ENCODE data around the gene TELO2. TPM values are rescaled to one million over a fixed set of nuclear protein-coding genes. Genes with fewer than 3 reads are reported as not detected.
A peak's percentile ranks its signal among the peaks of the same experiment; 100 is the strongest.
"Not testable (repeated sequence)": the region's sequence is repeated elsewhere in the genome, so short reads cannot be mapped to it uniquely, and the experiment has no call there.

TELO2 gene
- total RNA-seq, 1 donor from 2014 or later, result 11.7 TPM

GRCh38 chr16:1457489-1458245, 35.5 kb upstream of the TELO2 start:
- DNase-seq, result no peak

DNA sequence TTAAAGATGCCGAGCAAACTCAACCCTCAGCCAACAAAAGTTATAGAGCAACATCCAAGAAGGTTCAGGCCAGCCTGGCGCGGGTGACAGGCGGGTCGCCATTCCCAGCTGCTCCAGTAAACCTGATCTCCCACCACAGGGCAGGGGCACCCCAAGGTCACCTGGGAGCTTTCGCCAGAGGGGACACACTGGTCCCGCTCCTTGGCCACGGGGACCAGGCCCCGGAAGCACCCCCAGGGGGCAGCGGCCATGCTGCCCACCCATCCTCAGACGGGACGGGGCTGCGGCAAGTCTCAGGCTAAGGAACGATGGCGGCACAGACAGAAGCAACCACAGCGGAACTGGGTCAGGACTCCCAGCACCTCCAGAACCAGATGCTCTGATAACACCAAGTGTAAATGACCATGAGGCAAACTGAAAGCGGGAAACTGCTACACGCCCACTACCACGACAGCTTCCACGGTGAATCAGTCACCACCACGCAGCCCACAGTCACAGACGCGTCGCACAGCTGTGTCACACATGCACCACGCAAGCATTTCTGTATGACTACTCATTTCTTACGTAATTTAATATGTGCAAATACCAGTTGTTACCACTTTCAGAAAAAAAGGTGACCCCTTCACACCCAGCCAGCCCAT, 34.7 kb upstream of the TELO2 start:
- DNase-seq, result peak; percentile 33

- no peak for DNase-seq
Observed at GRCh38 chr16:1458977-1459341, 34.2 kb upstream of the TELO2 start.

DNA sequence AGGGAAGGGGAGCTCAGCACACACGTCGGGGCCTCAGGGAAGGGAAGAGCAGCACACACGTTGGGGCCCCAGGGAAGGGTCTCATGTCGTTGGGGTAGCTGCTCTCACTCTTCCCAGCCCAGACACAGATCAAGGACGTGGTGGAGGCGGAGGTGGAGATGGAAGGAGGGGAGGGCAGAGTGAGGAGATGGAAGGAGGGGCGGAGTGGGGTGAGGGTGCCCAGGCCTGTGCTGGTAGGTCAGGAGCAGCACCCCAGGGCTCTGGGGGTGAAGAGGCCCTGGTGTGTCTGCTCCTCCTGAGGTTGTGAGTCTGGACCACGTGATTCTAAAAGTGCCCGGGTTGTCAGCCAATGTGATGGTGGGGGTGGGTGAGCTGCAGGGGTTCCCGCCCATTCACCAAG, 33.2 kb upstream of the TELO2 start:
- DNase-seq, result no peak

DNA sequence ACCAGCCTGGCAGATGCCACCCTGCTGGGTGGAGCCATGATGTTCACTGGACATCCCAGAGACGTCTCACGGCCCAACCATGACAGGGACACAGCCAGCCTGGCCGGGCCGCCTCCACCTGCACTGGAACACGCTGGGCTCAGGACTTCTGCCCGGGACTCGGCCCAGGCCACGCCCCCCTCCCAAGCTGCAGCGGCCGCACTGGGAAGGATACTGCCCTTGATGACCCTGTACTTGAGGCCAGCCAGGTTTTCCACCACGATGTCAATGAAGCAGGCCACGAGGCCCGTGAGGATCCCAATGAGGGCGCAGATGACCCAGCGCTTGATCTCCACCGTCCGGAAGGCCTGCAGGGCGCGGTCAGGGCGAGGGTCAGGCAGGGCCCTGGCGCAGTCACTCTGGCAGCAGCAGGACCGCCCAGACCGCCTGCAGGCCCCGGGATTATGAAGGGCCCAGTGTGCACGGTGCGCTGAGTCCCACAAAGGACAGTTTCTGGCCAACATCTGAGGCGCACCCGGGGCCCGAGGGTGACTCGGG, 32.5 kb upstream of the TELO2 start:
- DNase-seq, result no peak

GRCh38 chr16:1461146-1461545, 32.0 kb upstream of the TELO2 start:
- no peak for DNase-seq

DNA sequence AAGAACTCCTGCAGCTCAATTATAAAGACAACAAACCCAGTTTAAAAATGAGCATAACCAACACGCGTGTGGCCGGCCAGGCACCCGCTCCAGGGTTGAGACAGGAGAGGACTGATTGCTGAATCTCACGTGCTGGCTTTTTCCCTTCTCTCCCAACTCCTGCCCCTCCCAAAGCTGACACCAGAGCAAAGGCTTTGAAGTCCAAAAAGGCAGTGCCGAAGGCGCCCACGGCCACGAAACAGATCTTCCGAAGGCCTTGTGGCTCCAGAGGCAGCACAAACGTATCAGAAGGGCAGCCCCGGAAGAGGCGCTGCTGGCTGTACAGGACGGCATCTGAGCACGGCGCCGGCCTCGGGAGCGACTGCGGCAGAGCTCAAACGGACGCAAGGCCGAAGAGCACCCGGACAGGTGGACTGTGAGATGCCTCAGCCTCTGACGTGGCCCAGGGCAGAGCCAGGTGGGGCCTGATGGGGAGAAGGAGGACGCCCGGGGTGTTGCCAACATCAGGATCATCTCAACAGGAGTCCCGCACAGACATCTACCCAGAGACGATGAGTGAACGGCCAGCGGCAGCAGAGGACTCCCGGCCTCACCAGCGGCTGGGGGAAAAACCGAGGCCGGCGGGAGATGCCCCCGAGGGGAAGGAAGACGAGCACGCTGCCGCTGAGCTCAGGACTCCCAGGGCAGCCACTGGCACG, 28.8 kb upstream of the TELO2 start:
- DNase-seq, result no peak

- DNase-seq, result no peak
Observed at GRCh38 chr16:1464894-1465566, 28.1 kb upstream of the TELO2 start.

DNA sequence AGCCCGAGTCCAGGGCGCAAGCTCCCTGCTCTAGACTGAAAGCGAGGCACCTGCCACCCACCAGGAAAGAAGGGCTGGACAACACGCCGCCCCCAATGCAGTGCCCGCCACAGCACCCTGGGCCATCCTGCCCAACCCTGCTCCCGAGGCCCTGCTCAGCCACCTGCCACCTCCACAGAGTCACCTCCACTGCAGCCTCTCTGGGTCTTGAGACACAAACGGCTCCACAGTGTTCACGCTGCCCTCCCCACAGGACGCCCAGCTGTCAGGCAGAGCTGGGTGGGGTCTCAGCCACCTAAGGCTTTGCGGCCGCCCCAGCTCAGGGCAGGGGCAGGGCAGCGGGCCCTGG, 27.6 kb upstream of the TELO2 start:
- DNase-seq, result no peak

GRCh38 chr16:1466054-1466453, 27.1 kb upstream of the TELO2 start:
- DNase-seq, result no peak

GRCh38 chr16:1466968-1467521, 26.1 kb upstream of the TELO2 start:
- no peak for DNase-seq

- no peak for DNase-seq
Observed at GRCh38 chr16:1468426-1468810, 24.7 kb upstream of the TELO2 start.

GRCh38 chr16:1469141-1469540, 24.0 kb upstream of the TELO2 start:
- not testable (repeated sequence) for DNase-seq

- no peak for DNase-seq
Observed at GRCh38 chr16:1469693-1470201, 23.4 kb upstream of the TELO2 start.

DNA sequence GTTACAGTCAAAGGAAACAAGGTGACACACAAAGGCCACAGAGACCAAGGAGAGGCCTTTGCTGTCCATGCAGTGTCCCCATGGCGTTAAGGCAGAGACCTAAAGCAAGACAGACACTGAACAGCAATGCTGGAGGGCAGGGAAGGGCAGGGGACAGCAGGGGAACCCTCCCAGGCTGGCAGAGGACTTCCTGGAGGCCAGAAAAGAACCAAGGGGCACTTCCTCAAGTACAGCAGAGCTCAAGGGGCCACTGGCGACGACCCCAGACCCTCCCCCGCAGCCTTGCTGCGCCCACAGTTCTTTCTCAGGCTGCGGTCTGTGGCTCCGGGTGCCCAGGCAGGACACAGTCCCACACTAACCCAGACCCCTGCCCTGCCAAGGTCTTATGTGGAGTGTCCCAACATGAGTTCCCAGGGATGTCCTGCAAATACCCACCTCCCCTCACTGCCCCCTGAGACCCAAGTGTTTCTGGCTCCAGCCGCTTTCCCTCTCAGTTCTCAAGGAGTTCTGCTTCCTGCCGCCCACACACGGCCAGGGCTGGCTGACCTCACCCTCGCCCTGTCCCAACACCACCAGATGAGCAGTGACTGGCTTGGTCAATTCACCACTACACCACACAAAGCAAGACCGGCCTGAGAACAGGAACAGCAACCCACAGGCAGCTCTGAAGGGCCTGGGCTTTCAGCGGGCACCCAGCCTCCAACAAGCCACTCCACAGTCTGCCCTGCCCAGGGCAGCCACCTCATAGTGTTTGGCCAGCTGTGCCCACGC, 22.5 kb upstream of the TELO2 start:
- no peak for DNase-seq

DNA sequence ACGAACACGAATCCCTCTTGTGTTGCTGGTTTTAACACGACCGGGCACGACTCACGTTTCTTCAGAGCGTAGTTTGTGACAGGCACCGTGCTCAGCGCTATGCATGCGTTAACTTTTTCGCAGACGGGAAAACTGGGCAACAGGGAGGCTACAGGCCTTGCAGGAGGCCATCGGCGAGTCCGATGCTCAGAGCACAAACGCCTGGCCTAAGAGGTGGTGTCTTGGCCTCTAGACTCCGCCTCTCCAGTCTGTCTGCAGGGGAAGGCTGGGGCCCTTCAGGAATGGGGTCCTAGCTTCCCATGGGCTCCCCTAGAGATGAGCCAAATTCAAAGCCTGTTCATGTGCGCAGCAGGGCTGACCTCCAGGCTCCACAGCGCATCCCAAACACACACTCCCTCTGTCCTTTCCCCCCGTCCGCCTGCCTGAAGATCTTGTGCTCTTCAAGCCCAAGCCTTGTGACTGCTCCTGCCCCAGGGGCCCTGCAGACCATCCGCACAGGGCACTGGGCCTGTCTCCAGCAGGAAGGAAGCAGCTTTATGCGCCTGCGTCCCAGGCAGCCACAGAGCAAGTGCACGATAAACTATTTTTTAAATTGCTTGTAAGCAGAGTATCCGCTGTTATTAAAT, 21.5 kb upstream of the TELO2 start:
- DNase-seq, result no peak

GRCh38 chr16:1472974-1473373, 20.2 kb upstream of the TELO2 start:
- no peak for DNase-seq

DNA sequence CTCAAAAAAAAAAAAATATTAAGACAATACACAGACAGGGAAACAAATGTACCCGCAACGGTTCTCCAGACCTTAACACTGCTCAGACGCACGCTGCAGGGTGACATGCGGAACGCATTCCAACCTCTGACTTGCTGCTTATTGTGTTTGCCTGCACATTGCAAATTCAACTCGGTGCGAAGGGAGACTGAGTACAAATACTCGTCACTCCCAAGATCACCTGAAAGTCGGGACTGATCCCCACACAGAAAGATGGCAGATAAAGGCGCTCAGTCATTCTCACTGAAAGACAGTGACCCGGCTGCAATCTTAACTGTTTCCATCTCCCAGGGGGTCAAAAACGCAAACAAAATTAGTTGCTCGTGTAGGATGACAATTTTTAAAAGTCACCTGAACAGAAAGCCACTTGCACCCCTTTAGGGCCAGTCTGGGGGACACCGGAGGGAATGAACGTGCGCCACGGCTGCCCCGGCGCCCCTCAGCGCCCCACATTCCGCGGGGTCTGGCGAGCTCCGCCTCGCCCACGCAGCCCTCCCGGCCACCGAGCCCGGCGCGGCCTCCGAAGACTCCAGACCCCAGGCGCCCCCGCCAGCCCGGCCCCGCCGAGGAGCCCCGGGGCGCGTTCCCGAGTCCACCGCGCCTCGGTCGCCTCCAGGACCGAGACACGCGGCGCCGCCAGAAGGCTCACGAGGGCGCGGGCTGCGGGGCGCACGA, 18.9 kb upstream of the TELO2 start:
- no peak for DNase-seq

DNA sequence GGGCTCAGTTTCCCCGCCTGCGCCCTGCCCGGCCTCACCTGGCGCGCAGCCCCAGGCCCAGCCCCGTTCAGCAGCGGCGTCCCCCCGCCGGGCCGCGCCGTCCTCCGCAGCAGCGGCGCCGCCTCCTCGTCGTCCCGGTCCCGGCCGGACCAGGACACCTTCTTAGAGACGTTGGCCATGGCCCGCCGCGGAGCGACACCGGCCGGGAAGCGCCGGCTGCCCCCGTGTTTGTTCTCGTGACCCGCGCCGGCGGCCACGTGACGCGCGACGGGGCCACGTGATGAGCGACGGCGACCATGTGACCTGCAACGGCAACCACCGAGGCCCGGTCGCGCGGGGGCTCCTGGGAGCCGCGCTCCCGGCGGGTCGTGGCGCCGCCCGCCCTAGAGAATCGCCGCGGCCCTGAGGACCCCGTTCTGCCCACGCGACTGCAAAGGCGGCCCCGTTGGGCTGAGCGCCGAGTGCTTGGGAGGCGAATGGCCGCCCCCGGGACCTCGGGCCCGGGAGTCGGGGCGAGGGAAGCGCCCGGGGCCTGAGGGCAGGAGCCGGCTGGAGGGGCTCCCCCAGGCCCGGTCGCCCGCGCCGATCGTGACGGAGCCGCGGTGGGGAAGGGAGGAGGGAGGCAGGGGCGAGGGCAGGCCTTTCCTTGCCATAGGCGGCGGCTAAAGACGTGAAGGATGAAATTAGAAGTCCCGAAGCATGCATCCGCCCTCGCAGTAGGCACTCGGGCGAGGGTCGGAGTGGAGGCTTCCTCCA, 18.2 kb upstream of the TELO2 start, which contains the start of gene CLCN7:
Gene CLCN7 (minus strand): TSS at position 233 of the 756 bp plus-strand sequence. CDS start 54 bp downstream, at position 179.
- peak; percentile 75 for DNase-seq
